Stimulated activated CD8-positive, alpha-beta memory T cell treated with anti-CD3 and anti-CD28 coated beads, Interleukin-4, amount 100 ng/mL, for 48 hours (primary cell): ENCODE results near the gene CCDC60.
"Not testable (repeated sequence)": the region's sequence is repeated elsewhere in the genome, so short reads cannot be mapped to it uniquely, and the experiment has no call there.

ENCODE experiments used
- DNase-seq: peaks from one replicate; pipeline ENCODE4 v3.0.0-alpha.2; 2020

The CCDC60 gene

DNA sequence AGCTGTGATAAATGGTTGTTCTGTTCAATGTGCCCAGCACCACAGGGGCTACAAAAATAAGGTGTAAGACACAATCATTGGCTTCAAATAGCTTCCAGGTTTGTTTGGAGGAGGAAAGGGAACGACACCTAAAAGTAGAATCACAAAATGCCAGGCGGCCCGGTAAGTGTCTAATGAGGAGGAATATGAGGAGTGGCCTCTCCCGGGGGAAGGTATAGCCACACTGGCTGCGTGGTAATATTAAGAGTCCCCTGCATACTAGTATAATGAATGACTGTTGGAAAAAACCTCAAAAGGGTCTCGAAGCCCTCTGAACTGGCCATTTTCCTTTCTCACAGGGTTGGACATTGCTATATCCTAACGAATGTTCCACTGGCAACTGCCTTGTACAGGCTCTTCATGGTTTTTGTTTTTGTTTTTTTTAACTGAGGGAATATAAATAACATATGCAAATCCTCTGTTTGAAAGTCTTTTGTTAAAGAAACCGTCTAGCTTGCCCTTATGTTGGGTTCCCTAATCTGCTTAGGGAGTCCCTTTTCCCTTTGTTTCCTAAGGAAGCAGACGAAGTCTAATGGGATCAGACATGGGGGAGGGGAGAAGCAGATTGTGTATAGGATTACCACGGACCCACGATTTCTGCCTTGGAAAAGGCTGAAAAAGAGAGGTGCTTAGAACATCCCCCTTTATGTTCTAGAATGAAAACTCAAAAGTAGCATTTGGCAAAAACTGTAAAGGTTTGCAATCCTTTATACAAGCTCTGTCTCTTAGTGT lies 4.2 kb downstream of the CCDC60 start:
- DNase-seq = no peak

DNA sequence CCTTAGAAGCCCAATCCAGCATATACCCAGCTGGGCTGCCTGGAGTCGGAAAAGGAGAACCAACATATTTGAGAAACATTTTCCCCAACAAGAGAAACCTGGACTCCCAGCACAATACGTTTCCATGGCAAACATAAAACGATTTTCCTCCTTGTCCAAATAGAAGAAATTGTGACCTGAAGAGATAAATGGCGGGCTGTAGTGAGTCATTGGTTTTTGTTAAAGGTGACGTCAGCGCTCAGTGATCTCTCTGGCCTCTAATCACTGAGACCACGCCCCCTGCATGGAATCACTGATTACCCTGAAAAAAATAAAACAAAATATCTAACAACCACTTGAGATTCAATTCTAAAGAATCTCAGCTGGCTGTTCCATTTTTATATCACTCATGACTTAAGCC lies 6.0 kb downstream of the CCDC60 start:
- no peak for DNase-seq

DNA sequence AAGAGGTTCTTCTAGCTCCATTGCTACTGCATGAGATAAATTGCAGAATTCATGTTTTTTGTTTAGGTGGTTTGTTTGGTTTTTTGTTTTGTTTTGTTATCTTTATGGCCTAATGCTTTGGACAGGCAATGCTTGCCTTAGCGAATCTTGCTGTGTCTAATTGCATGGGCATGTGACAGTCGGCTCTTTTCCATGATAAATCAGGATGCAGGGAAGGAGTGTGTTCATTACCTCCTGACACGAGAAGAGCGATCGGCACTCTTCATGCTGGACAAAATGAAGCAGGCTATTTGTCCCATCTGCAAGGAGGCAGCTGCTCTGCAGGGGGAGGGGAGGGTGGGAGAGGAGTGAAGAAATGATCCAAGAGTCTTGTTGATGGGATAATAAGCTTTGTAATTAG lies 6.5 kb downstream of the CCDC60 start:
- DNase-seq = no peak

DNA sequence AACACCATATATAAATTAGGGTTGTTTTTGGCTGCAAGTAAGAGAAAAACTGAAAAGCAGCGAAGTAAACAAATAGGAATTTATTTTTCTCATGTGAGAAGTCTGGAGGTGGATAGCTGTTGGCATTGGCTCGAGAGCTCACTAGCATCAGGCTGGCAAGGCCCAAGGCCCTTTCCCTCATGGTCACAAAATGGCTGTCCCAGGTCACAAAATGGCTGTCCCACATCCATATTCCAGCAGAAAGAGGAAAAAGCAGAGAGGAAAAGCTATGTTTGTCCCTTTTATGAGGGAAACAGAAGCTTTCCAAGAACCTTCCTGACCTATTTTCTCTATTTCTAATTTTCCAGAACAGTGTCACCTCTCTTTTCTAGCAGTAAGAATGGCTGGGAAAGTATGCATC lies 7.5 kb downstream of the CCDC60 start:
- no peak for DNase-seq

DNA sequence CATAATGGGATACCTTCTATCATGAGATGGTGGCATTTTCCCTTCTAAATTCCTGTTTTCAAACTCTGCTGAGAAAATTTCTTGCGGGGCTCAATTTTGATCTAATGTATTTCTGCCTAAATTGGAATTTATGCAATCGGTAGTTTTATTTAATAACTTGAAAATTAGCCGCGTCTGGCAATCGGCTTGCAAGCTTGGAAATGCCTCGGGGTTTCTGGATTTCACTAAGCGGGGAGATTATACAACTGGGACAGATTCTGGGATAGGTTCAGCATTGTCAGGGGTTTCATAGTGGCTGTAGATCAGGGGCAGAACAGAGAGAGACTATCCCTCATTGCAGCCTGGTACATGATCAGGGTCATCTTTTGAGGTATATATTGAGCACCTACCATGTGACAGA lies 8.6 kb downstream of the CCDC60 start:
- no peak for DNase-seq

DNA sequence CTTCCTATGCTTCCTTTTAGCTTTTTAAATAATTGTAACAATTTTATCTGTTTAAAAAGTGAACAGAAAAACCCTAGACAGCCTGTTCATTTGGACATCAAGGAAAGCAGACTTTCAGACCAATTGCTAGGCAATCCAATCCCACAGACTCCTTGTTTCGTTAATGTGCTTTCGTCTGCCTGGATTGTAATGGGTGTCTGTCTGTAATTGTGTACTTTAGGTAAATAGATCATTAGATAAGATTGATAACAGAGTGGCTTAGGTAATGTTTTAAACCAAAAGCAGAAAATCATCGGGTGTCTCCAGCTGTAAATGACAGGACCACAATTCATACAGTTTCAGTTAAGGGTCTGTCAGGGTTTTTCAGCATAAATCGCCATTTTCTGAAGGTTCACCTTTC lies 19.6 kb downstream of the CCDC60 start:
- DNase-seq = no peak

DNA sequence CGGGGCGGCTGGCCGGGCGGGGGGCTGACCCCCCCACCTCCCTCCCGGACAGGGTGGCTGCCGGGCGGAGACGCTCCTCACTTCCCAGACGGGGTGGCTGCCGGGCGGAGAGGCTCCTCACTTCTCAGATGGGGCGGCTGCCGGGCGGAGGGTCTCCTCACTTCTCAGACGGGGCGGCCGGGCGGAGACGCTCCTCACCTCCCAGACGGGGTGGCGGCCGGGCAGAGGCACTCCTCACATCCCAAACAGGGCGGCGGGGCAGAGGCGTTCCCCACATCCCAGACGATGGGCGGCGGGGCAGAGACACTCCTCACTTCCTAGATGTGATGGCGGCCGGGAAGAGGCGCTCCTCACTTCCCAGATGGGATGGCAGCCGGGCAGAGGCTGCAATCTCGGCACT lies 25.8 kb downstream of the CCDC60 start:
- DNase-seq = not testable (repeated sequence)

DNA sequence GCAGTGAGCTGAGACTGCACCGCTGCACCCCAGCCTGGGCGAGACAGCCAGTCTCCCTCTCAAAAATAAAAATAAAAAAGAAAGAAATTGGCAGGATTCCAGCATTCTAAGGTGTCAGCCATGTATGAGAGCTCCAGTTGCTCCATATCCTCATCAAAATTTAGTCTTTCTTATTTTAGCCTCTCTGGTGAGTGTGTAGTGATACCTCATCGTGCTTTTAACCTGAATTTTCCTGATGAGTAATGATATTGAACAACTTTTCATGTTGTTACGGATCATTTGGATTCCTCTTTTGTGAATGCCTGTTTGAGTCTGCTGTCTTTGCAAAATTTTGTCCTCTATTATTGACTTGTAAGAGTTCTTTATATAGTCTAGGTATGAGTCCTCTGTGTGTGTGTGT lies 28.5 kb downstream of the CCDC60 start:
- no peak for DNase-seq

DNA sequence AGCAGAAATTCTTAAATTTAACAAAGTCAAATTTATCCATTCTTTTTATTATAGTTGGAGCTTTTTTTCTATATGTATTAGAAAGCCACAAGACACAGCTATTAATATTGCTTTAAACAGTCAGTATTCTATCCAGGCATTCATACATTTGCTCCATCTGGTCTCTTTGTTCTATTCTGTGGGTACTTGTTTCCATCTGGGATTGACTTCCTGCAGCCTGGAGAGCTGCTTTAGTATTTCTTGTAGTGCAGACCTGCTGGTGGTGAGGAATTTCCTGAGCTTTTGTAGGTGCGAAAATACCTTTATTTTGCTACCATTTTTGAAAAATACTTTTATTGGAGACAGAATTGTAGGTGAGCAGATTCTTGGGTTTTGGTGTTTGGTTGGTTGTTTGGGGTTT lies 29.0 kb downstream of the CCDC60 start:
- no peak for DNase-seq

DNA sequence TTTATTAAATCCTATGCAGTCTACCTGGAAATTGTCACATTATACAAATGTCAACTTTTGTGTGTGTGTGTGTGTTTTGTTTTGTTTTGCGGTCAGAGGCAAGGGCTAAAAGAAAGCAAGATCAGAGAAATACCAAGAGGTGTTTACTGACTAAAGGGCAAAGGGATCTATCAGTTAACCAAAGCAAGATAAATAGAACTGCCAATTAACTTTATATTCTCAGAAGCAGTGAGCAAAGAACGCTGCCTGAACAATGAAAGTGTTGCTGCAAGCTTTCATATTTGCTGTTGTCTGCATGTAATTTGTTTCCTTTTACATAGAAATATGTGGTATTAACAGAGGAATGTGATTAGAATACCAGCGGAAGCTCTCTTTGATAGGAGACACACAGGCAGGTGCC lies 30.9 kb downstream of the CCDC60 start:
- DNase-seq = no peak

DNA sequence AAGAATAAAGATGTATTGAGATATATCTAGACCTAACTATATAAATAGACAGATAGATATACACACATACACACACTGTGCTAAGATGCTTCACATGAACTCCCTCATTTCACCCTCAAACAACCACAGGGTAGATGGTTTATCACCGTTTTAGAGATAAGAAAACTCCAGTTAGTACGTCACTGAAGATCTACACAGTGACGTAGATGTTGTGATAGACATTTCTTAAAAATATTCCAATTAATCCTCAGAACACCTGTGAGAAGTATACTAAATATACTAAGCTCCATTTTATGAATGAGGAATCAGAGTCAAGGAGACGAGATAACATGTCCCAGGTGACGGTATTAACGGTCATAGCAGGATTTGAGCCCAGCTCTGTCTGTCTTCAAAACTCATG lies 31.5 kb downstream of the CCDC60 start:
- no peak for DNase-seq

DNA sequence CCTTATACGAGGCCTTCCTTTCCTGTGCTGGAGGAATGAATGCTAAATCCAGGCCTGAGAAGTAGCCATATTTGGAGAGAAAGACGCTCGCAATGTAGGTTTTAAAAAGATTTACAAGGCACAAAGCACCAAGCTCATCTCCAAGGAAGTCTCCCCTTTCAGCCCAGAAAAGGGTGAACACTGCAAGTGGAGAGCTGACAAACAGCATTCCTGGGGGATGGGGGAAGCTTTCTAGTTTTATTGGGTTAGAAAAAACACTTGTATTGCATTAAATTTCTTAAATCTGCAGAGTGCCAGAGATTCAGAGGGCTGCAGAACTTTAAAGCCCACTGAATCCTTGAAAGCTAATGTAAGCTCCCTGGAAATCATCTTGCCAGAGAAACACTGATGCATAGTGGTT lies 34.6 kb downstream of the CCDC60 start:
- DNase-seq = no peak

DNA sequence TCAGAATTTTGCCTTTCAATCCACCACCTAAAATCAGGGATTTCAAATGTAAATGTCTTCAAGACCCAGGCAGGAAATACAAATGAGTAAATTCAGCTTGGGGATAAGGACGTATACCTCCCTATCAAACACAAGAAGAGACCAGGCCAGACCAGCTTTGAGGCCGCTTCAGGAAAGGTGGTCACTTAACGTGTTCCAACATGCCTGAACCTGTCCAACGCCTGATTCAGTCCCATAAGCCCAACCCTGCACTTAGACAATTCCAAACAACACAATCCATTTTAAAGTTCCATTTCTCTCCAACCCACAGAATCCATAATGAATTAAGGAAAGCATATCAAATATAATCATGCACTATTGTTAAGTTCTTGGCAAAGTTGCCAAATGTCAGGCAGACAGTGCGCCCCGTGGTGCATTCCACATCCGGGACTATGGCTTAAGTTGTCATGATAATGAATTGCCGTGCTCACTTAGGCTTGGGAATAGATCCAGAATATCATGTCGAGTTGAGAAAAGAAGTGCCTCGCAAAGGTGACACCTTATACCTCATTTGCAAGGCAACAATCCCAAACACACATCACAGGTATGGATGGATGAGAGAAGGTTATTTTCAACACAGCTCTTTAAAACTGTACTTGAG lies 35.5 kb downstream of the CCDC60 start:
- no peak for DNase-seq

DNA sequence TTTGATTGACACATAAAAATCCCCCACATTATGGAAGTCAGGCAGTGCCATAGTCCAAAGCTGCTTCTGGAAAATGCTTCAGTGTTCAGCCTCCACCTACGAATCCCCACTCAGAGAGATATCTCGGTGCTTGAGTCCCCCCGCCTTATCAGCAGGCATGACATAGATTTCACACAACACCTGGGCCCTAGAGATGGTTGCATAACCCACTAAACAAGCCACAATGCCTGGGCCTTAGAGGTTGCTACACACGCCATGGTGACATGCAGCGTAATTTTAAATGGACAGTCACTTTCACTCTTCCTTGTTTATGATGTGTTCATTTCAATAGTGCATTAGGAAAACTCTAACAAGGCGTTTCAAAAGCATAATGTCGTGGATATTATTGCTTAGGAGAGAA lies 38.0 kb downstream of the CCDC60 start:
- no peak for DNase-seq

DNA sequence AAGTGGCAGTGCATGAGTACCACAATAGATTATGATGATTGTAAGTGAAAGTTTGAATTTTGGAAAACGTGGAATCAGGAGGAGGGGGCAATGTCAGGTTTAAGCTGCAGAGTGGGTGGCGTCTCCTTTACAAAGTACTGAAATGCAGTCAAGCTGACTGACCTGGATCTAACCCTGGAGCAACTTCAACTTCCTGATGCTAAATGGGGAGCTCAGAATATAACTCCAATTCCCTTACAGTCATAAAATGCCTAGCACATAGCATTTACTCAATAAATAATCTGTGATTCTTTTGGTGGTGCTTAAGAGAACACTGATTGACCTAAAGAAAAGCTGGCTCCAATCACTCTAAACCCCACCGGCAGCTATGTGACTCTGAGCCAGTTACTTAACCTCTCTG lies 38.5 kb downstream of the CCDC60 start:
- no peak for DNase-seq

DNA sequence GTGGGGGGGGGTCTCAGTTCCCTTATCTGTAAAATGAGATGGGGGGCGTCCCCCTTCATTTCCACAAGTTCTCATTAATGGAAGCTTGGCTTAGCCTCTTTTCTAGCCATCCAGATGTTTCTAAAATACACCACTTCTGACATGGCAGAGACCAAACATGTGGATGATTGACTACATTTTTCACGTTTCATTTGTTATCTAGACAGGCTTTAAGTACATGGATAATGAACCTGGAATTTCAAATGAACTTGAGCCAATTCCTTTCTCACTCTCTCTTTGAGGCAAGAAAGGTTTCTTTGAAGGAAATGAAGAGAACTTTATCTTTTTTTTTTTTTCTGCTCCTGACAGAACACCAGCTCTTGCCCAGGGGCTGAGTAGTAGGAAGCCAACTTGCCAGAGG lies 39.1 kb downstream of the CCDC60 start:
- no peak for DNase-seq

DNA sequence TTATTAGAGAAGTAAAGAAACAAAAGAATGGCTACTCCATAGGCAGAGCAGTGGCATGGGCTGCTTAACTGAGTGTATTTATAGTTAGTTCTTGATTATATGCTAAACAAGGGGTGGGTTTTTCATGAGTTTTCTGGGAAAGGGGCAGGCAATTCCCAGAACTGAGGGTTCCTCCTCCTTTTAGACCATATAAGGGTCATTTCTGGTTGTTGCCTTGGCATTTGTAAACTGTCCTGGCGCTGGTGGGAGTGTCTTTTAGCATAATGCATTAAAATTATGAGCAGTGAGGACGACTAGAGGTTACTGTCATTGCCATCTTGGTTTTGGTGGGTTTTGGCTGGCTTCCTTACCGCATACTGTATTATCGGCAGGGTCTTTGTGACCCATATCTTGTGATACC lies 40.1 kb downstream of the CCDC60 start:
- no peak for DNase-seq

DNA sequence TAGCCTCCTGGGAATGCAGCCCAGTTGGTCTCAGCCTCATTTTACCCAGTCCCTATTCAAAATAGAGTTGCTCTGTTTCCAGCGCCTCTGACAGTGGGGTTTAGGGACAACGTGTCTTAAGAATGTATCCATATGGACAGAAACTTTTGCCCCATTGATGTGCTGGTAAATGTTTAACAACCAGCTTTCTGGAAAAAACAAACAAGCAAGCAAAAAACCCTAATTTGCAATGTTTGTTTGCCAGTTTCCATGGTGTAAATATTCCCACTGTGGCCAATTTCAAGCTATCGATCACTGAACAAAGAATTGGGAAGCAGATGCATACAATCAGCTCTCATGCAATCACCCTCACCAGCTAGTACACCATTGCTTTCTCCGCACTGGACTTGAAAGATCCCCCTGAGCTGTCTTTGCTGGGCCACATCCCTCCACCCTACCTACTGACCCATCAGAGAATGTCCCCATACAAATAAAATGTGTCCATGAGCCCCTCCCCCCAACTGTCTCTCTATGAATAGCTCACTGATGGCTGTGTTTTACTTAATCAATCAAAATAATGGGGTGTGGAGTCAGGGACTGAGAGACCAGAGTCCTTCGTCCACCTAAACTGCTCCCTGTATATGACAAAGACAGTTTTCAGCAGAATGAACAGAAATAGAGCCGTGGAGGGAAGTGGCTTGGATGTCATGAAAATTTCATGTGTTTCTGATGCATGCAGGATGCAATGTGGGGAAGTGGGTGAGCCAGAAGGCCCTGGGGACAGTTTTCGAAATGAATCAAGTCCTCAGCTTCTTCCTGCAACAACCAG lies 40.8 kb downstream of the CCDC60 start:
- no peak for DNase-seq

DNA sequence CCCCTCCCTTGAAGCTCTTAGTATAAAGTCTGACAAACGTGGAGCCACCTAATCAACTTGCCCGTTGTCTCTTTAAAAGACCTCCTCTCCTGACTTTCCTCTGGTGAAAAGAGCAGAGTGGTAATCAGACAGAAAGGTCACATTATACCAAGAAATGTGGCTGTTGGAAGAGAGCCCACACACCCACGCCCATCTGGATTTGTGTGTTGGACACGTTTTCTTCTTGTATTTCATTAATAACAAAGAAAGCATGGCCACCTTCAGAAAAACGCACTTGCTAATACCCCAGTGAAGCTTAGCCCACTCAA lies 41.3 kb downstream of the CCDC60 start:
- no peak for DNase-seq

DNA sequence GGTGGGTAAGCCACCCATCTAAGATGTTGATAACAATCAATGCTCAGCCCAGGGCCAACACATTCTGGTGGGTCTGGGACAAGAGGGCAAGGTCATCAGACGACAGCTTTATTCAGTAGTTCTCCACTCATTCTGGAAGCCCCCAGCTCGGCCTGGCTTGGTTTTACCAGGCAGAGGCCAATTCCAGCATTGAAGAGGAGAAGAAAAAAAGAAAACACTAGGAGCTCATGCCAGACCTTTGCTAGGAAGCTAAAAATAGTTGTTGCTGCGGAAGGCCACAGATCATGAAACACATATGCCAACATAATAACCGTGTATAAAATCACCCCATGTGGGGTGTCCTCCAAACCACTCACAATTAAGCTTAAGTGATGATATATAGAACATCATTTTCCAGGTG lies 44.4 kb downstream of the CCDC60 start:
- DNase-seq = no peak

DNA sequence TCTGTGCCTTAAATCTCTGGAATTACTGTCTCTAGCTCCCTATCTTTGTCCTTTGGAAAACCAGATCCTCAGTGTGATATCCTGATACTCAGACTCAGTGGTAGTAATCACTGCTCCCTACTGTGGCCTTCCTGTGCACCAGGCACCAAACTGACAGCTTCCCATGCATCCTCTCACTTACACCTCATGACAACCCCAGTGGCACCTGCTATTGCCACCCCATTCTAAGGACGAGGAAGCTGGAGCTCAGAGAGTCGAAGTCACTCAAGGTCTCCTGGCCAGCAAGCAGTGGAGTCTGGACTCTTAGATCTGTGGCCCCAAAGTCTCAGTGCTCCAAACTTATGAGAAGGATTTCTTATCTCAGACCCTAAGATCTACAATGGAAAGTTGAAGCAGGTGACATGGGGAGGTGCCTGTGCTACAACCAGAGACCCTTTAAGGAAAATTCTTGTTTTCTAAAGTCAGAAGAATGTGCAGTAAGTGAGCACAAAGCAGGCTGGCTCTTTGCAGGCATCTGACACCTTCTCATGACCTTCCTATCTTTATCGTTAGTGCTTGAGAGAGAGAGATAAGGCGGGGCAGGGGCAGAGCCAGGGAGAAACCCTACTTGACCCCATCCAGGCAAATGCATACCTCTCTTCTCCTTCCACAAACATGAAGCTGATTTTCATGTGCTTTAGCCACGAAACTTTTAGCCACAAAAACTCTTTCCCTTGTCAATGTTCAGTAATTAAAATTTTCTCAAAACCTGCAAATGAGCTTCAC lies 47.1 kb downstream of the CCDC60 start:
- DNase-seq = no peak

DNA sequence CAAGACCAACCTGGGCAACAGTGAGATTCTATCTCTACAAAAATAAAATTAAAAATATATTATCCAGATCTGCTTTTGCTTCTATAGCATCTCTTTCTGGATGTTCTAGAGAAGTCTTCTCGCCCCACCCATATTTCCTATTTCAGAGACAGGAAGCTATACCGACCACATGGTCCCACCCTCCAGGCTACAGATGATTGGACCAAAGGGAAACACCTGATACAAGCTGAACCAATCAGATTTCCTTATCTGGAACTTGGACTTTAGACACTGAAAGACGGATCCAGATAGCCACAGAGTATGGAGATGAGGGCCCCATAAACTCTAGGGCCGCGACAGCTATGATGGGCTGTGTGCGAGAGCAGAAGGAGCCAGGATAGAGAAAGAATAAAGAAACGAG lies 48.7 kb downstream of the CCDC60 start:
- no peak for DNase-seq

DNA sequence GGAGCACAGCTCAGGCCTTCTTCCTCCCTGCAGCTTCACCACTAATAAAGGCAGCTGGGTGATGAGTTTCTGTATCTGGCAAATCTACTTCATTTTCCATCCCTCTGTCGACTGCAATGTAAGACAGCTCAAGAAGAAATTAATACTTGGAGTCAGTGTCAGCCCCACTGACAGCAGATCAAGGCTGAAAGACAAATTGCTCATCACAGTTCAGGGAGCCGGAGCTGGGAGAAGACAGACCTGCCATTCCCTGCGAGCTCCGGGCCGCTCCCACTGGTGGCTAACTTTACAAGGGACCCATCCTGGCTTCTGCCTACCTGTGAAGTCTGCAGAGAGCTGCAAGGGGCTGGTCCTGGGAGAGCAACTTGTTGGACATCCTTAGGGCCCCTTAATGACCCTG lies 49.8 kb downstream of the CCDC60 start:
- no peak for DNase-seq

DNA sequence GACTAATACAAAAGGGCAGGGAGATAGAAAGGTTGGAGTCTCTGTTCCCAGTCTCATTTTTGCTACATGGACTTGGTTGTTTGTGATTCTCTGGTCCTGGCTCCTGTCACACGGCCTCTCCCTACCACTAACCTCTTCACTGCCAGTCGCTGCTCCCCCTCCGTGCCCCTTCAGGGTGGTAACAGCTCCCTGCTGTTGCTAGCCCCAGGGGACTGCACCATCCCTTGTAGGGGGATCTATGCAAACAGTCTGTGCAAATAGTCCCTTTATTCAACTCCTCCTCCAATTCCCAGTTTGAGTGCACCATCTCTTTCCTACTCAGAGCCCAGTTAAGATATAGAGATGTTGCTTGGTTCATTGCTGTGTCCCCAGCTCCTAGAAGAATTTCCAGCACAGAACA lies 51.1 kb downstream of the CCDC60 start:
- DNase-seq = no peak
